ENCODE data around the gene BCL2. TPM values are rescaled to one million over a fixed set of nuclear protein-coding genes. Genes with fewer than 3 reads are reported as not detected.

BCL2 gene
- total RNA-seq, 4 donors from 2014 or later, result 16.1 to 61.1 (median 36.9) TPM

GRCh38 chr18:63107171-63107845 lies 212.3 kb downstream of the BCL2 start:
- no peak for TF ChIP-seq POLR2A (IDR thresholded peaks at IDR 0.05)
- TF ChIP-seq CTCF (IDR thresholded peaks at IDR 0.05), result no peak
- Histone ChIP-seq H3K27ac (peak overlapping the region in 1 of 2 donors; percentile 46), H3K4me3 (no peak overlapping the region), H3K27me3 (no peaks in the 10 kb centered on the region), H3K4me1 (no peaks in the 10 kb centered on the region), H3K9me3 (no peaks in the 10 kb centered on the region), H3K36me3 (no peaks in the 10 kb centered on the region)
- intact Hi-C loops (cut with DNase I; ENCODE audit: low total_unique reads), result no loop called here
- no peak for DNase-seq

- intact Hi-C loops (cut with DNase I; ENCODE audit: low total_unique reads), result no loop called here
- Histone ChIP-seq H3K27ac (peak overlapping the region; percentile 27 to 46), H3K36me3 (no peaks in the 10 kb centered on the region), H3K27me3 (no peaks in the 10 kb centered on the region), H3K4me3 (no peak overlapping the region), H3K4me1 (no peaks in the 10 kb centered on the region), H3K9me3 (no peaks in the 10 kb centered on the region)
- no peak for DNase-seq
- TF ChIP-seq POLR2A (IDR thresholded peaks at IDR 0.05), result no peak
- TF ChIP-seq CTCF (IDR thresholded peaks at IDR 0.05), result no peak
Observed at GRCh38 chr18:63106727-63107126, 212.8 kb downstream of the BCL2 start.

- TF ChIP-seq POLR2A (IDR thresholded peaks at IDR 0.05), result no peak
- TF ChIP-seq CTCF (IDR thresholded peaks at IDR 0.05), result no peak
- peak overlapping the region in 1 of 2 donors; percentile 46 for H3K27ac ChIP-seq
- intact Hi-C loops (cut with DNase I; ENCODE audit: low total_unique reads), result no loop called here
- H3K27me3 ChIP-seq, result no peaks in the 10 kb centered on the region
- no peak for DNase-seq
- no peaks in the 10 kb centered on the region for H3K4me1 ChIP-seq
- no peaks in the 10 kb centered on the region for H3K9me3 ChIP-seq
- no peak overlapping the region for H3K4me3 ChIP-seq
- no peaks in the 10 kb centered on the region for H3K36me3 ChIP-seq
Observed at GRCh38 chr18:63105636-63106316, 213.8 kb downstream of the BCL2 start.

- H3K4me3 ChIP-seq, result no peak overlapping the region
- no peaks in the 10 kb centered on the region for H3K27me3 ChIP-seq
- intact Hi-C loops (cut with DNase I; ENCODE audit: low total_unique reads), result no loop called here
- H3K27ac ChIP-seq, result no peak overlapping the region
- no peak for DNase-seq
- no peak for TF ChIP-seq CTCF (IDR thresholded peaks at IDR 0.05)
- TF ChIP-seq POLR2A (IDR thresholded peaks at IDR 0.05), result no peak
- no peaks in the 10 kb centered on the region for H3K9me3 ChIP-seq
- H3K4me1 ChIP-seq, result no peaks in the 10 kb centered on the region
- H3K36me3 ChIP-seq, result no peaks in the 10 kb centered on the region
Observed at GRCh38 chr18:63104868-63105267, 214.7 kb downstream of the BCL2 start.

- H3K27me3 ChIP-seq, result no peaks in the 10 kb centered on the region
- H3K9me3 ChIP-seq, result no peaks in the 10 kb centered on the region
- H3K4me3 ChIP-seq, result no peak overlapping the region
- intact Hi-C loops (cut with DNase I; ENCODE audit: low total_unique reads), result no loop called here
- no peaks in the 10 kb centered on the region for H3K36me3 ChIP-seq
- H3K27ac ChIP-seq, result no peak overlapping the region
- no peak for DNase-seq
- no peak for TF ChIP-seq CTCF (IDR thresholded peaks at IDR 0.05)
- TF ChIP-seq POLR2A (IDR thresholded peaks at IDR 0.05), result no peak
- H3K4me1 ChIP-seq, result no peaks in the 10 kb centered on the region
Observed at GRCh38 chr18:63102941-63103744, 216.4 kb downstream of the BCL2 start.
